Amniotic epithelial cell (primary cell): Measurements from ENCODE around the gene SYAP1.
"Not testable (repeated sequence)": the region's sequence is repeated elsewhere in the genome, so short reads cannot be mapped to it uniquely, and the experiment has no call there.

Source experiments
- DNase-seq: peaks from one replicate; pipeline ENCODE4 v3.0.0-alpha.2; 2010; ENCODE audit warnings: low read depth

The SYAP1 gene

GRCh38 chrX:16726347-16726988 lies 7.1 kb downstream of the SYAP1 start:
- not testable (repeated sequence) for DNase-seq

- DNase-seq = no peak
These were observed 8.2 kb downstream of the SYAP1 start for GRCh38 chrX:16727637-16728036.

- DNase-seq = no peak
These were observed 11.0 kb downstream of the SYAP1 start for GRCh38 chrX:16730450-16730849.

- DNase-seq = no peak
These were observed 13.6 kb downstream of the SYAP1 start for GRCh38 chrX:16733013-16733412.

GRCh38 chrX:16737024-16737423 lies 17.6 kb downstream of the SYAP1 start:
- no peak for DNase-seq

- DNase-seq = peak; percentile 83
These were observed 20.2 kb downstream of the SYAP1 start for GRCh38 chrX:16739574-16739973.

GRCh38 chrX:16743604-16744325 lies 24.4 kb downstream of the SYAP1 start:
- peak; percentile 87 for DNase-seq

GRCh38 chrX:16745102-16745501 lies 25.7 kb downstream of the SYAP1 start:
- DNase-seq = no peak

- no peak for DNase-seq
These were observed 26.2 kb downstream of the SYAP1 start for GRCh38 chrX:16745659-16746058.

GRCh38 chrX:16748425-16748824 lies 29.0 kb downstream of the SYAP1 start:
- DNase-seq = no peak

- peak; percentile 83 for DNase-seq
These were observed 30.7 kb downstream of the SYAP1 start for GRCh38 chrX:16750136-16750535.

- DNase-seq = peak; percentile 67
These were observed 34.6 kb downstream of the SYAP1 start for GRCh38 chrX:16754019-16754418.

GRCh38 chrX:16756724-16757123 lies 37.3 kb downstream of the SYAP1 start:
- no peak for DNase-seq

GRCh38 chrX:16761500-16761899 lies 42.1 kb downstream of the SYAP1 start:
- not testable (repeated sequence) for DNase-seq

- DNase-seq = no peak
These were observed 43.2 kb downstream of the SYAP1 start for GRCh38 chrX:16762579-16762978.

- DNase-seq = no peak
These were observed 46.2 kb downstream of the SYAP1 start for GRCh38 chrX:16765594-16765993.

- no peak for DNase-seq
These were observed 51.6 kb downstream of the SYAP1 start for GRCh38 chrX:16770970-16771482.

- DNase-seq = peak; percentile 88
These were observed 52.3 kb downstream of the SYAP1 start for GRCh38 chrX:16771483-16772398.

- DNase-seq = no peak
These were observed 53.0 kb downstream of the SYAP1 start for GRCh38 chrX:16772460-16772859.

GRCh38 chrX:16774746-16775145 lies 55.3 kb downstream of the SYAP1 start:
- no peak for DNase-seq

- no peak for DNase-seq
These were observed 59.1 kb downstream of the SYAP1 start for GRCh38 chrX:16778545-16778944.

- DNase-seq = no peak
These were observed 59.6 kb downstream of the SYAP1 start for GRCh38 chrX:16778993-16779392.
